CD4-positive, alpha-beta T cell treated with Interleukin-15 for 4 hours (primary cell): ENCODE results near the gene BACH1.

Experiments used
- DNase-seq: peaks from one replicate; pipeline ENCODE4 v3.0.0-alpha.2; 2020; ENCODE audit warnings: low spot score

Gene BACH1

DNA sequence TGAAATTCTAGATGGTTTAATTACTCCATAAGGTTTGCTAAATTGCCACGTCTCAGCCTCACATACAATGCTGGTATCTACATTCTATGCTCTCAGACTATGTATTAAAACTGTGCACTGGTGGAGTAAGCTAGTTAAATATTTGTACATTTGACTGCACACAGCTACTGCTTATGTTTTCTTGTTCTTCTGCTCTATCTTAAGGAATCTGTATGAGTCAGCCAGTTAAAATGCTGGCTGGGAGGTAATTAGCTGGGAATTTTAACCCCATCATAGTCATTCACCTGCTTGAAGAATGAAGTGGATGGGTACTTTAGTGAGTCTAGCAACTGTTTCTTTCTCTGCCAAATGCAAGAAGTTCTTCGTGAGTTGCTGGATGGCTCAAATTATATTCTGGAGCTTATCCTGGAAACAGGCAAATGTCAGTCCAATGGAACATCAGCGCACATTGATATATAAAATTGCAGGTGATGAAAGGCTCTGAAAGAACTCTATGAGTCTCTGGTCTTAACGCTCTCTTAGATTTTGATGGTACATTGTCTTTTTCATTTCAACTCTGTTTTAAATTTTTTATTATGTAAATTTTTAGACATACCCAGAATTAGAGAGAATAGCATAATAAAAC lies 83.4 kb downstream of the BACH1 start:
- DNase-seq: no peak

DNA sequence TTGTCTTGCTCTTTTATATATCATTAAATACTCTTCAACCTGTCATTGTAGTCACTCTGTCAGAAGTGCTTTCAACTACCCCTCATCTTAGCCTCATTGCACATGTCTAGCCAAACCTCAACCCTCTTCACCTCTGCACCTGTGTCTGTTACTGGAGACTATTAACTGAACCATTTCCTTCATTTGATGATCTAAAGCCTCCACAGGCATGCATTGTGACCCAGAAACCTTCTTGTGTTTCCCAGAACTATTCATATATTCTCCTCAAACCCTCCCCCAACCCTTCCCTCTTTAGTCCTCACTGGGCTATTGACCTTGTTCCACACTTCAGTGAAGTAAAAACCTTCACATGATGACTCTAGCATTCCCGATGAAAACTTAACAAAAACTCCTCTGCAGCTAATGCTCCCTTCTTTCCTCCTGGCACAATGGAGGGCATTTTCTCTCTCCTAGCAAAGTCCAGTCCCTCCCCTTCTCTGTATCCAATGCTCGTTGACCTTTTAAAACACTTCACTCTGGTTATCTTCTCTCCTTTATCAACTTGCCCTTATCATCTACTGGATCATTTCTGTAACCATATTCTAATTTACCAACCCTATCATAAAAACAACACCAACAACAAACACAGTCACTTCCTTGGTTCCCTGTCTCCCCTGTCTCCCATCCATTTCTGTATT lies 86.1 kb downstream of the BACH1 start:
- no peak for DNase-seq

DNA sequence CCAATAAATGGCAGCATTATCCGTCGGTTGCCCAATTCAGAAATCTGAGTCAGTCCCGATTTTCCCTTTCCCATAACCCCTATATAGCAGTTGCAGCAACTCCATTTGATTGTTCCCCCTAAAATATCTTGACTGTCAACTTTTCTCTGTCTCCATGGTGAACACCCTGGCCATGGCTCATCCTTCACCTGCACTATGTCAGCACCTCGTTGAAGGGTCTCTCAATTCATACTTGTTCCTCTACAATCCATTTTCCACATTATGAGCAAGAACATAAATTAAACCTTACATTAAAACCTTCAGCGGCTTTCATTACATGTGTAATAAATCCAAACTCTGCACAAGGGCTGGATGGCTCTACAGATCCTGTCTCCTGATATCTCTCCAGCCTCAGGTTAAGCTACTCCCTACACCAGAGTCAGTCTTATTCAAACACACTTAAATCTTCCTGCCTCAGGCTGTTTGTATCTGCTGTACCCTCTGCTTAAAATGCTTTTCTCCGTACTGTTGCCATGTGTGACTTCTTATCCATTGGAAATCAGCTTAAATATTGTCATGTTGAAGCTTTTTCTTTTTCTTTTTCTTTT lies 87.3 kb downstream of the BACH1 start:
- no peak for DNase-seq

DNA sequence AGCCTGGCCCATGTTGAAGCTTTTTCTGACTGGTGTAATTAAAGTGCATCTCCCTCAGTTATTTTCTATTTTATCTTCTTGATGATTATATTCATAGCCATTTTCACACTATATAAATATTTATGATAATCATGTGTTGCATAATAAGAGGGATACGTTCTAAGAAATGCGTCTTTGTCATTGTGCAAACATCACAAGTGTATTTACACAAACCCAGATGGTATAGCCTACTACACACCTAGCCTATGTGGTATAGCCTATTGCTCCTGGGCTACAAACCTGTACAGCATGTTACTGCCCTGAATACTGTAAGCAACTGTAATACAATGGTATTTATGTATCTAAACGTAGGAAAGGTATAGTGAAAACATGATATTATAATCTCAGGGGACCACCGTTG lies 88.1 kb downstream of the BACH1 start:
- DNase-seq: no peak

DNA sequence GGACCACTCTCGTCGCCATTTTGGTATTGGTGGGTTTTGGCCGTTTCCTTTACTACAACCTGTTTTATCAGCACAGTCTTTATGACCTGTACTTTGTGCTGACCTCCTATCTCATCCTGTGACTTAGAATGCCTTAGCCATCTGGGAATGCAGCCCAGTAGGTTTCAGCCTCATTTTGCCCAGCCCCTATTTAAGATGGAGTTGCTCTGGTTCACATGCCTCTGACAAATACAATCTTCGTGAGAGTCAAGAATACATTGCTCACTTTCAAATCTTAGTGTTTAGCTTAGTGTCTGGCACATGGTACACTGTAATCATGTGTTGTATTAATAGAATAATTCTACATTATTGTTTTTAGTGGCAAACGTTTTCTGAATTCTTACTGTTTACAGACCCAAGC lies 88.9 kb downstream of the BACH1 start:
- DNase-seq: no peak

DNA sequence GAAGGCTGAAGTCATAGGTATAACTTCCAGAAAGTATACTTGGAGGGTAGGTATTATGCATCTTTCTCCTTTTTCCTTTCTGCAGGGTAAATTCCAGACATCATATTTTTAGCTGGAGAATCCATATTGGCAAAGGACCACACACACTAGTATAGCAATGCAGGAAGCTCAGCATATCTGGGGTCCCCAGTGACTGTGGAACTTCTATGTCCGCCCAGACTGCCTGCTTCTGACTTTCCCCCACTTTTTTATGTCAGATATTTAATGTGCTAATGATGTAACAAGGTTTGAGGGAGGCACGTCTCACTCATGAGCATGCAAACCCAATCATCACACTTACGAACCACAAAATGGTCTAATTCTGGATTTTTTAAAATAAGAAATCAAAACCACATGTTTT lies 90.4 kb downstream of the BACH1 start:
- no peak for DNase-seq

DNA sequence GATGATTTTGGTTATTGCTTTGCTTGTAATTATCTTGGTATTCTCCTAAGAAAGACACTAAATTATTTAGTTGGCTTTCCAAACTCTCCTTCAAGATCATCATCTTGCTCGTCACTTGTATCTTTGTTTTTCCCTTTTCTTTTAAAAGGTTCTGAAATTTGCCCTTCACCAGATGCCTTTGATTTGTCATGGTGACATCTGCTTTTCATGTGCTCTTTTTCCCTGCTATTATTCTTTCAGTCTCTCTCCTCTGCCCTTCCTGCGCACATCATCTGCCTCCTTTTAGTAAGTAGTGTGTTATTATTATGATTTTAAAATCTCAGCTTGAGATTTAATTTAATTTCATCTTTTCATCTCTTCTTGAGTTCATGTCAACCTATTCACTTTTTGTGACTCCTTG lies 92.1 kb downstream of the BACH1 start:
- DNase-seq: no peak

DNA sequence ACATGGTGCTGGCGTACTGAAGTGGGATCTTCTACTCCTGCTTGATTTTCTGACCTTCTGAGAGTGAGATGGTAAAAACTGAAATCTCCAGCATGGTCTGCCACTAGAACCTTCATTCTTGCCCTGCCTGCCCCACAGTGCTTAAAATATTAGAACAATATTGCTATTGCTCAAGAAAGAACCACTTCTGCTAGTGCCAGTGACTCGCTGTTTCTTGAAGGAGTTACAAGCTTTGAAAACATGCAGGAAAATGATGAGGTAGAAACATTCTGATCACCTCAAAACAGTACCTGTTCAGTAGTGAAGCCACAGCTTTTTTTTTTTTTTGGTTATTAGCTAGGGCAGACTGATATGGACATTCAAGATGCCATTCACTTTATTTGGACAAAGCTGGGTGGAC lies 95.3 kb downstream of the BACH1 start:
- DNase-seq: no peak
